C4-2B (cell line): ENCODE results near the gene CFAP46.
"Not testable (repeated sequence)": the region's sequence is repeated elsewhere in the genome, so short reads cannot be mapped to it uniquely, and the experiment has no call there.

Experiments used
- CTCF ChIP-seq: fragments of 450-650 bp; conservative IDR thresholded peaks from 2 replicates; pipeline ENCODE4 v1.5.1; 2017; ENCODE audit warnings: mild to moderate bottlenecking
- ZFX ChIP-seq: fragments of 450-650 bp; IDR thresholded peaks from 2 replicates; pipeline ENCODE4 v1.6.1; 2017

DNA sequence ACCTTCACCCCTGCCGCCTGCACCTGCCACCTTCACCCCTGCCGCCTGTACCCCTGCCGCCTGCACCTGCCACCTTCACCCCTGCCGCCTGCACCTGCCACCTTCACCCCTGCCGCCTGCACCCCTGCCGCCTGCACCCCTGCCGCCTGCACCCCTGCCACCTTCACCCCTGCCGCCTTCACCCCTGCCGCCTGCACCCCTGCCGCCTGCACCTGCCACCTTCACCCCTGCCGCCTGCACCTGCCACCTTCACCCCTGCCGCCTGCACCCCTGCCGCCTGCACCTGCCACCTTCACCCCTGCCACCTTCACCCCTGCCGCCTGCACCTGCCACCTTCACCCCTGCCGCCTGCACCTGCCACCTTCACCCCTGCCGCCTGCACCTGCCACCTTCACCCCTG lies 53.9 kb downstream of the CFAP46 start:
- not testable (repeated sequence) for TF ChIP-seq CTCF, ZFX
